ENCODE measurements around the gene SSBP4.

The SSBP4 gene

DNA sequence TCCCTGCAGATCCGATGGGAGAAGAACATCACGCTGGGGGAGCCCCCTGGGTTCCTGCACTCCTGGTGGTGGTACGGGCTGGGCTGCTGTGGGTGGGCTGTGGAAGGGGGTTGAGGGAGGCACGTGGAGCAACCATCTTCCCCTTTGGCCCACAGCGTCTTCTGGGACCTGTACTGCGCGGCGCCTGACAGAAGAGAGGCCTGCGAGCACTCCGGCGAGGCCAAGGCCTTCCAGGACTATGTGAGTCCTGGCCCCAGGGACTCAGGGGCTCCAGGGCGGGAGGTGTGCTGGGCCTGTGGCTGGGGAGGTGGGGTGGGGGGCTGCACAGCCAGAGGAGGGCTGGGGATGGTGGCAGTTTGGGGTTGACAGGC is 8.5 kb downstream of the SSBP4 start:
- TF ChIP-seq, protein P1, sequence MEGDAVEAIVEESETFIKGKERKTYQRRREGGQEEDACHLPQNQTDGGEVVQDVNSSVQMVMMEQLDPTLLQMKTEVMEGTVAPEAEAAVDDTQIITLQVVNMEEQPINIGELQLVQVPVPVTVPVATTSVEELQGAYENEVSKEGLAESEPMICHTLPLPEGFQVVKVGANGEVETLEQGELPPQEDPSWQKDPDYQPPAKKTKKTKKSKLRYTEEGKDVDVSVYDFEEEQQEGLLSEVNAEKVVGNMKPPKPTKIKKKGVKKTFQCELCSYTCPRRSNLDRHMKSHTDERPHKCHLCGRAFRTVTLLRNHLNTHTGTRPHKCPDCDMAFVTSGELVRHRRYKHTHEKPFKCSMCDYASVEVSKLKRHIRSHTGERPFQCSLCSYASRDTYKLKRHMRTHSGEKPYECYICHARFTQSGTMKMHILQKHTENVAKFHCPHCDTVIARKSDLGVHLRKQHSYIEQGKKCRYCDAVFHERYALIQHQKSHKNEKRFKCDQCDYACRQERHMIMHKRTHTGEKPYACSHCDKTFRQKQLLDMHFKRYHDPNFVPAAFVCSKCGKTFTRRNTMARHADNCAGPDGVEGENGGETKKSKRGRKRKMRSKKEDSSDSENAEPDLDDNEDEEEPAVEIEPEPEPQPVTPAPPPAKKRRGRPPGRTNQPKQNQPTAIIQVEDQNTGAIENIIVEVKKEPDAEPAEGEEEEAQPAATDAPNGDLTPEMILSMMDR (conservative IDR thresholded peaks at IDR 0.05; ENCODE audit: low read depth, low read length): no peak
- H3K4me3 ChIP-seq (ENCODE audit: low read length): no peak overlapping the region
- no peak for DNase-seq (ENCODE audit: low read depth)

DNA sequence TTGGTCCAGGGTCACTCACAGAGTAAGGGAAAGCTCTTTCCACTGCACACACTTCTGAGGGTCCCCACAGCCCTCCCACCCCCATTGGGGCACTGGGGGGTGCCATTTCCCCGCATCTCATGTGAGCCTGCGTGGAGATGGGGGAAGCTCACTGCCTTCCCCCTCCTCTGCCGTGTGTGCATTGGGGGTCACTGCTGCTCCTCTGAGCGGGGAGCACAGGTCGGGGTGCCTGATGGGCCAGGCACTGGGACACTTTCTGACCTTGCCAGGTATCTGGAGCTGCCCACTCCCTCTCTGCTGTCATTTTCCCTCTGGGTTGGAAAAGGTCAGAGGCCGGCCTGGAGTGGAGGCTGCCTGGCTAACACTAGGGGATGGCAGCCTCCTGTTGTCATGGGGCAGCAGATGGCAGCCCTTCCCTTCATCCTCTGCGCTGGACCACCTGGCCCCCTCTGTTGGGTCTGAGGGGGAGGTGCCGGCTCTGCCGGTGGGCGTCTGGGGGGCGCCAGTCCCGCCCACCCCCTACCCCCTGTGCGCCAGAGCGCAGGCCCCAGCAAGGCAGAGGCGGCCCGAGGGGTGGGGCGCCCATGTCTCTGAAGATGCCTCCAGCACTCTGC is 9.1 kb downstream of the SSBP4 start:
- no peak overlapping the region for H3K4me3 ChIP-seq (ENCODE audit: low read length)
- DNase-seq (ENCODE audit: low read depth): no peak
- TF ChIP-seq, protein P1 (conservative IDR thresholded peaks at IDR 0.05; ENCODE audit: low read depth, low read length): no peak

DNA sequence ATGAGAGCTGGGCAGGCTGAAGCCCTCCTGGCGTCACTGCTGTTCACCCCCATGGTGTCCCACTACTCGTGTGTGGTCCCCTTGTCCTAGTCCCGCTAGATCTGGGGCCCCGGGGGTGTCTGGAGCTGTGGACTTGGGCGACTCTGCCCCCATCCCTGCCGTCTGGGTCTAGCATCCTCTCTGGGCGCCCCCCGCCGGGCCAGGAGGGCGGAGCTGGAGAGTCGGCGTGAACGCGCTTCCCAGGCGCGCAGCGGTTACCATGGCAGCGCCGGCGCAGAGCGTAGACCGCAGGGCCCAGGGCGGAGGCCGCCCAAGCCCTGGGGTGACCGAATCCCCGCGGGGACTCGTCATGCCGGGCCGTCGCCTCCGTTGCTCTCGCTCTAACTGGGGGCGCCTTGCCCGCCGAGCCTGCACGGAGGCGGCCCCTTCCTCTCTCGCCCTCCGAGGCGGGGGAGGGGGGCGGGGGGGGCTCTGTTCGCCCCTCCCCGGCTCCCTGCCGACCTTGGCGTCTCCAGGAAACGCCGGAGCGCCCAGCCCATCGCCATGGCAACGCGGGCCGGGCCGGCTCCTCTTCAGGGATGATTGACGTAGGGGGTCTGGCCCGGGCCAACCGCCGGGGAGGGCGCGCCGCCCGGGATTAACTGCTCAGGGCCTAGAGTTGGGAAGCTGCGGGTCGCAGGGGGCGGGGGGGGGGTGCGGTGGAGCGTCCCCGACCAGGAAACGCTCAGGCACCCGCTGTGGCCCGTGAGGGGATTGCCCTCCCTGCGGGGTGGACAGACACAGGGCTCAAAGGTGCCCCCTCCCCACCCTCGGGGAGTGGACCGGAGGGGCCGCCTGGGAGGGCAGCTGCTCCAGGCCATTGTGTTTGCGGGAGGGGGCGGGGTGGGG is 9.8 kb downstream of the SSBP4 start:
- TF ChIP-seq, protein P1 (conservative IDR thresholded peaks at IDR 0.05; ENCODE audit: low read depth, low read length): no peak
- H3K4me3 ChIP-seq (ENCODE audit: low read length): peak overlapping the region; percentile 15
- no peak for DNase-seq (ENCODE audit: low read depth)

DNA sequence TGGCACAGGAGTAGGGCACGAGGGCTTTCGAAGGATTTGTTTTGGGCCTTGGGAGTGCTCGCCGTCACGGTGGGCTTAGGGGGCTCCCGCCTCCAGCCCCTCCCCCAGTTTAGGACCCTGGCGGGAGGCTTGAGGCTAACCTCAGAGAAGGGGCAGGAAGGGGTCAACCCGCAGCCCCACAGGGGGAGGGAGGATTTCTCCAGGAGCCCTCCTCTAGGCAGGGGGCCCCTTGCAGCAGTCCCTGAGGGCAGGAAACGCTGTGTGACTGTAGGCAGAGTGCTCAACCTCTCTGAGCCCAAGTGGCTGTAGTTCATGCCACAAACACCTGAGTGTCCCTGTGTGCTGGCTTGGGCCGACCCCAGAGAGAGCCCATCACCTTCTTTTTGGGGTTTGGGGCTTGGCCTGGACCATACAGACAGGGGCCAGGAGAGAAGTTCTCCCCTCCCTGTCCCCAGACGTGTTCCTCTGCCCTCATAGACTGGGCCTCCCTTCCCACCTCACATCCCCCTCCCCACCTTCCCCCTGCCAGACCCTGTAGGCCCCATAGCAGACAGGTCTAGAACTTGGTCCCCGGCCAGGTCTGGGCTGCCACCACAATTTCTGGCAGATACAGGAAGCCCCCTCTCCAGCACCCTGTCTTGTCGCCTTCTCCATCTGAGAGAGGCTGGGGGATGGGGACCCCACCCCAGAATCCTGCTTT is 10.7 kb downstream of the SSBP4 start:
- TF ChIP-seq, protein P1 (conservative IDR thresholded peaks at IDR 0.05; ENCODE audit: low read depth, low read length): no peak
- H3K4me3 ChIP-seq (ENCODE audit: low read length): no peak overlapping the region

DNA sequence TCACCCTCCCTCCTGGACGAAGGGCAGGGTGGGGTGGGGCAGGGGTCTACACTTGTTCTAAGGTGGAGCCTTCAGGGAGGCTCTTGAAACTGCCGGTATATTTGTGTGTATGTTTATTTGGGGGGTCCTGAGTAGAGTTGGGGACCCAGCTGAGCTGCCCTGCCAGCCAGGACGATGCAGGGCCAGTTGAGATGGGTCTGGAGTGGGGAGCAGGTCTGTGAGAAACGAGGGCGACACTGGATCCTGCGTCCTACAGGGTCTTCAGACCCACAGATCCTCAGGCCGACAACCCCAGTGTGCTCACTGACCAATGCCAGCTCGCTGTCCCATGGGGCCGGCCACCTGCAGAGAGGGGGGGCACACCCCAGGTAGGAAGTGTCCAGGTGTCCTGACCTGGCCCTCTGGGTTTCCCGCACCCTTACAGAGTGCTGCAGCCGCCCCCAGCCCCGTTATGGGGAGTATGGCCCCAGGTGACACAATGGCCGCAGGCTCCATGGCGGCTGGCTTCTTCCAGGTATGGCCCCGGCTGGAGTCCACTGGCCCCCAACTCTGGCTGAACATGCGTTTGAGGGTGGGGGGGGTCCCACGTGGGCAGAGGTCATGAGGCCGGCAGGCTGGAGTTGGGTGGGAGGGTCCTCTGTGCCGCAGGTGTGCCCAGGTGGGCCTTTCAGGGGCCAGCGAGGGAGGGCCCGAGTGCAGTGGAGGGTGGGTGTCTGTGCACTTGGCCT is 11.4 kb downstream of the SSBP4 start:
- no peak overlapping the region for H3K4me3 ChIP-seq (ENCODE audit: low read length)
- DNase-seq (ENCODE audit: low read depth): no peak
- TF ChIP-seq, protein P1 (conservative IDR thresholded peaks at IDR 0.05; ENCODE audit: low read depth, low read length): no peak

More for the DNA sequence above, 10.7 kb downstream of the SSBP4 start:
- no peak for DNase-seq (ENCODE audit: low read depth)

DNA sequence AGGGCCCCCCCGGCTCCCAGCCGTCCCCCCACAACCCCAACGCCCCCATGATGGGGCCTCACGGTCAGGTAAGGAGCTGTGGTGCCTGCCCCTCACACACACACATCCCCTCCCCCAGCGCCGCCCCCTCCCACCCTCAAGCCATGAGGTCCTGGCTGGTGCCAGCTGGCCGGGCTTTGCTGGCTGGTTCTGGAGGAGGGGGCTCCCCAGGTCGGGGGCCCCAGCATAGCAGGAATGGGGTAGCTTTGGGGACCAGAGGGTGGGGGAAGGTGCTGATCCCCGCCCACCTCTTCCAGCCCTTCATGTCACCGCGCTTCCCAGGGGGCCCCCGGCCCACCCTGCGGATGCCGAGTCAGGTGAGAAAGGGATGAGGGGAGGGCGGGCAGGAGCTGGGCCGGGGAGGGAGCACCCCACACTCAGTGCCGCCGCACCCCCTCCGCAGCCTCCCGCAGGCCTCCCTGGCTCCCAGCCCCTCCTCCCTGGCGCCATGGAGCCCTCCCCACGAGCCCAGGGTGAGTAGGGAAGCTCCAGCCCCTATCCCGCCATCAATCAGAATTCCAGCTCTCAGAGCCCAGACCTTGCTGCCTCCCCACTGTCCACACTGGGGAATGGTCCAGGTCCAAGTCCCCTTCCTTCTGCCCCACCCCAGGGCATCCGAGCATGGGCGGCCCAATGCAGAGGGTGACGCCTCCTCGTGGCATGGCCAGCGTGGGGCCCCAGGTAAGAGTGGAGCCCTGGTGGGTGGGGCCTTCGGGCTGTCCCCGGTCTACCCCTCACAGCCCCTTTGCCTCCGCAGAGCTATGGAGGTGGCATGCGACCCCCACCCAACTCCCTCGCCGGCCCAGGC is 12.4 kb downstream of the SSBP4 start:
- no peak overlapping the region for H3K4me3 ChIP-seq (ENCODE audit: low read length)
- no peak for DNase-seq (ENCODE audit: low read depth)
- TF ChIP-seq, protein P1 (conservative IDR thresholded peaks at IDR 0.05; ENCODE audit: low read depth, low read length): no peak
